ENCODE data around the gene IP6K3. TPM values are rescaled to one million over a fixed set of nuclear protein-coding genes. Genes with fewer than 3 reads are reported as not detected.

IP6K3 gene
- total RNA-seq, 2 donors from 2014 or later = 17.3 to 29.9 TPM

DNA sequence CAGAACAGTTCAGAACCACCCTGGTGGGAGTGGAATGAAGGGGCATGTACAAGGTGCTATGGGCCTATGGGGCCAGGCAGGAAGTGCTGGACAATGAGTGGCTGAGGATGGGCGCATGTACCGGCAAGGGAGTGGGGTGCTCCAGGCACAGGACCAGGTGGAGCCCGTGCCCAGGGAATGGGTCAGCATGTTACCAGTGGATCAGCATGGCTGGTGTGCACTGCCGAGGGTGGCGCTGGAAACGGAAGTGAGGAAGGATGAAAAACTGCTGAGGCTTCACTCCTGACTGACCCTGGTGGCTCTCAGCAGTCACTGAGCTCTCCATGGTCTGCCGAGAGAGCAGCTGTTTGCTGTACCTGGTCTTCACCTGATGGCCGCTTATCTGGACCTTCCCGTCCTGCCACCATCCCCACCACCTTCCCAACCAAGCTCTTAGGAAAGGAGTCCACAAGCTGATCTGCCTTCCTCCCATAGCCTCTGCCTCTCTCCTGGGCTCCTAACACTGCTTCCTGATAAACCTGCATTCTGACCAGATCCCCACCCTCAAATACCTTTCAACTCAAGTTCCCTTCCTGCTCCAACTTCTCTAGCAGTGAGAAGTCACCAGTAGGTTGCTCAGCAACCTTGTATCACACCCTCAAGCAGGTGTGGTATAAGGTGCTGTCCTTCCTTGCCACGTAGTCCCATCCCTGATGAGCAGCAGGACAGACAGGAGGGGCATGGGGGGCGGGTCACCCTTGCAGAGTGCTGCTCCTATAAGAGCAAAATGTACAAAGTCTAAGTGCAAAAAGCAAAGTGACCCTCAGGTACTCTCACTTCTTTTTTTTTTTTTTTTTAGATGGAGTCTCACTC lies 42.3 kb downstream of the IP6K3 start:
- H3K27ac ChIP-seq = no peak overlapping the region
- TF ChIP-seq, protein P1, sequence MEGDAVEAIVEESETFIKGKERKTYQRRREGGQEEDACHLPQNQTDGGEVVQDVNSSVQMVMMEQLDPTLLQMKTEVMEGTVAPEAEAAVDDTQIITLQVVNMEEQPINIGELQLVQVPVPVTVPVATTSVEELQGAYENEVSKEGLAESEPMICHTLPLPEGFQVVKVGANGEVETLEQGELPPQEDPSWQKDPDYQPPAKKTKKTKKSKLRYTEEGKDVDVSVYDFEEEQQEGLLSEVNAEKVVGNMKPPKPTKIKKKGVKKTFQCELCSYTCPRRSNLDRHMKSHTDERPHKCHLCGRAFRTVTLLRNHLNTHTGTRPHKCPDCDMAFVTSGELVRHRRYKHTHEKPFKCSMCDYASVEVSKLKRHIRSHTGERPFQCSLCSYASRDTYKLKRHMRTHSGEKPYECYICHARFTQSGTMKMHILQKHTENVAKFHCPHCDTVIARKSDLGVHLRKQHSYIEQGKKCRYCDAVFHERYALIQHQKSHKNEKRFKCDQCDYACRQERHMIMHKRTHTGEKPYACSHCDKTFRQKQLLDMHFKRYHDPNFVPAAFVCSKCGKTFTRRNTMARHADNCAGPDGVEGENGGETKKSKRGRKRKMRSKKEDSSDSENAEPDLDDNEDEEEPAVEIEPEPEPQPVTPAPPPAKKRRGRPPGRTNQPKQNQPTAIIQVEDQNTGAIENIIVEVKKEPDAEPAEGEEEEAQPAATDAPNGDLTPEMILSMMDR (IDR thresholded peaks at IDR 0.05) = no peak
- H3K4me1 ChIP-seq = peaks cover 0 to 28% of the 10 kb centered on the region in 2 donors
- H3K27me3 ChIP-seq = no peaks in the 10 kb centered on the region
- DNase-seq (ENCODE audit: low spot score) = no peak
- H3K9me3 ChIP-seq = no peaks in the 10 kb centered on the region
- peaks cover 5% of the 10 kb centered on the region for H3K36me3 ChIP-seq
- H3K4me3 ChIP-seq = no peak overlapping the region

DNA sequence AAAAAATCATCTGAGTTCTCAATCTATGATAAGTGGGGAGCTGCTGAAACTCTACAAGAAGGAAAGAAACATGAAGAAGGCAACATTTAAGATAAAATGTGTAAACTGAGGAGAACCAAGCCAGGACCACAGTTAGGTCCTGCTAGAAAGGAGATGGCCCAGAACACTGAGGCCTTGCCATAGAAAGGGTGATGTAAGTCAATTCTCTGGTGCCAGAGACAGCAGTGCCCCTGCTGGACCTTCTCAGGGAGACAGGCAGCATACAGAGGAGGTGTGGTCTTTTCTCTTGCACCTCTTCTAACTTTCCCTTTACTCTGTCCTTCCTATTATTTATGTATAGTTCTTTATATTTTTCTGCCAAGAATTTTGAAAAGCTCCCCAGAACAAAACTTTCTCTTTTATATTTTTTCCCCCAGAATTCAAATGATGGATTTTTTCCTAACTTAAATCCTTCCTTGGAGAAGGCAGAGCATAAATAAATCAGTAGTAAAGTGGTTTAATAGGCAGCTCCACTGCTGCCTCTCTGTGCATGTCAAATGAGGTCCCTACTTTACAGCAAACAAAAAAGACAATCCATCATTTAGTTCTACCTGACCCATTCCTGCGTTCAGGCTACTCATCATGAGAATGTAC lies 44.2 kb downstream of the IP6K3 start:
- Histone ChIP-seq H3K4me3 (no peak overlapping the region), H3K9me3 (no peaks in the 10 kb centered on the region), H3K36me3 (peaks cover 19% of the 10 kb centered on the region), H3K27ac (no peak overlapping the region), H3K27me3 (no peaks in the 10 kb centered on the region), H3K4me1 (peaks cover 0 to 29% of the 10 kb centered on the region in 2 donors)
- DNase-seq (ENCODE audit: low spot score) = peak; percentile 69
- TF ChIP-seq, protein P1 (IDR thresholded peaks at IDR 0.05) = peak; percentile 36 to 57

DNA sequence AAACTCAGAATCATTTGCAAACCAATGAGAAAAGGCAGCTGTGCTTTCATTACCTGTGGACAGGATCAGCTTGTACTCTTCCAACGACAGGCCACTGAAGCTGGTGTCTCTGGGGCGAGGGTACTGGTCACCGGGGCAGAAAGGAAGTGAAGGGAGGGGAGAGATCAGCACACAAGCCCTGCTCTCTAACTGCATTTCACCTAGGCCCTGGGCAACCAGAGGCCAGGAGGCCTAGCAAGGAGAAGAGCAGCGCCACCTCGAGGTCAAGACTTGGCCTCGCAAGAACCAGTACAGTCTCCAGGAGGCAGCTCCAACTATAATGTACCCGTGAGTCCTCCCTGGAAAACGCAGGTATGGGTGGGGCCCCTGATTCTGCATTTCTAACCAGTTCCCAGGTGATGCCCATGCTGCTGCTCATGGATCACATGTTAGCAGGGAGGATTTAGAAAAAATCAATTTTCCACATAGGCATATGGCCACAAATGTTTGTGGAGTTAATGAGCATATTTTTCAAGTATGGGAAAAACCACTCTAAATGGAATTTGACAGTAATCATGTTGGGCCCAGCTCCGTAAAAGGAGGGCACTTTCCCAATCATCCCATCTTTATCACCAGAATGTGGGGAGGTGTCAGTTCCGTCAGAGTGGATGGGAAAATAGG lies 46.2 kb downstream of the IP6K3 start:
- Histone ChIP-seq H3K27me3 (no peaks in the 10 kb centered on the region), H3K36me3 (peaks cover 35% of the 10 kb centered on the region), H3K4me1 (peaks cover 0 to 48% of the 10 kb centered on the region in 2 donors), H3K27ac (peak overlapping the region in 1 of 2 donors; percentile 7), H3K9me3 (no peaks in the 10 kb centered on the region), H3K4me3 (no peak overlapping the region)
- peak; percentile 69 for DNase-seq (ENCODE audit: low spot score)
- TF ChIP-seq, protein P1 (IDR thresholded peaks at IDR 0.05) = peak; percentile 60 to 73

DNA sequence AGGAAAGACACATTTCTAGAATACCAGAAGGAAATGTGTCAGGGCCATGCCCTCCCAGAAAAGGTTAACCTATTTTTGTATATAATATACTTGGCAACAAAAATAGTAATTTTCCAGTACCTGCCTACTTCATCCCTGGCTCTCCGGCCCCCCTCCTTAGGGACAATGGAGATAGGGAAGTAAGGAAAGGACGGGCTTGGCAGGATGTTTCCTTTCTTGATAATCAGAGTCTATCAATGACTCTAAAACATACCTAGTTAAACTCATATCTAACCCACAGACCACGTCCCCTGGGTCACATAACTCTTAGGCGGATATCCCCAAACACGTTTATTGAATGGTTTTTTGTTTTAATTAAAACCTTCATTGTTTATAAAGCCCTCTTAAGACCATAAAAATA lies 47.0 kb downstream of the IP6K3 start:
- Histone ChIP-seq H3K27ac (no peak overlapping the region), H3K27me3 (no peaks in the 10 kb centered on the region), H3K9me3 (no peaks in the 10 kb centered on the region), H3K4me1 (peaks cover 0 to 56% of the 10 kb centered on the region in 2 donors), H3K4me3 (no peak overlapping the region), H3K36me3 (peaks cover 42% of the 10 kb centered on the region)
- TF ChIP-seq, protein P1 (IDR thresholded peaks at IDR 0.05) = no peak
- no peak for DNase-seq (ENCODE audit: low spot score)

DNA sequence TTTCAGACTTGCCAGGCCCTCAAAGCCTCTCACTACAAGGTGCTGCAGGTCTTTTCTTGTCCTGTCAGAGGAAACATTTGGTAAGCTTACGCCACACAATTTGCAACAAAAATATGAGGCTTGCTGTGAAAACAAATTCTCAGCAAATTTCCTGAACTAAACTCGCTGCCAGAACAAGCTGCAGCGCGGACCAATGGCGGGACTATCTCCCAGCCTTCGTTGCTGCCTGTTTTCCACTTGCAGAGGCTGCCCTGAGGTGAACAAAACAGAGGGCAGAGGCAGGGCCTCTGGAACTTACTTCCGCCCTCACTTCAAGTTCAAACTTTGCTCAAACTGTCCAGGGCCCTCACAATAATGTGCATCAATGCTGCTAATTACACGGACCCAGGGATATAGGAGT lies 47.6 kb downstream of the IP6K3 start:
- TF ChIP-seq, protein P1 (IDR thresholded peaks at IDR 0.05) = no peak
- Histone ChIP-seq H3K9me3 (no peaks in the 10 kb centered on the region), H3K36me3 (peaks cover 42% of the 10 kb centered on the region), H3K4me1 (peaks cover 0 to 62% of the 10 kb centered on the region in 2 donors), H3K27ac (no peak overlapping the region), H3K27me3 (no peaks in the 10 kb centered on the region), H3K4me3 (no peak overlapping the region)
- DNase-seq (ENCODE audit: low spot score) = no peak

Measured in right atrium auricular region (tissue), 2 donors.